Effector memory CD4-positive, alpha-beta T cell (primary cell): Measurements from ENCODE around the gene PANK4.

Experiments
- DNase-seq, 3 donors: peaks; one replicate each; pipeline ENCODE4 v3.0.0-alpha.2; 2020
- H3K27ac ChIP-seq: 2 replicates; pipeline ENCODE4 v1.7.0; 2013; ENCODE audit warnings: mild to moderate bottlenecking, low read length, moderate library complexity; ENCODE audit not compliant: insufficient read depth, poor library complexity, severe bottlenecking
- H3K27me3 ChIP-seq: replicated peaks from 2 replicates; pipeline ENCODE4 v1.7.0; 2013; ENCODE audit warnings: mild to moderate bottlenecking, low read length; ENCODE audit not compliant: insufficient read depth, control insufficient read depth, poor library complexity, severe bottlenecking
- H3K36me3 ChIP-seq: 2 replicates; pipeline ENCODE4 v1.7.0; 2013; ENCODE audit warnings: mild to moderate bottlenecking, low read length, moderate library complexity; ENCODE audit not compliant: control insufficient read depth, insufficient read depth
- H3K4me1 ChIP-seq: 2 replicates; pipeline ENCODE4 v1.7.0; 2013; ENCODE audit warnings: low read length, mild to moderate bottlenecking; ENCODE audit not compliant: control insufficient read depth, insufficient read depth, poor library complexity, severe bottlenecking
- H3K4me3 ChIP-seq: 2 replicates; pipeline ENCODE4 v1.7.0; 2013; ENCODE audit warnings: low read length, low read depth, mild to moderate bottlenecking; ENCODE audit not compliant: insufficient read depth, poor library complexity, severe bottlenecking
- H3K9me3 ChIP-seq: 2 replicates; pipeline ENCODE4 v1.7.0; 2013; ENCODE audit warnings: mild to moderate bottlenecking, low read length, moderate library complexity; ENCODE audit not compliant: control insufficient read depth

Gene PANK4

DNA sequence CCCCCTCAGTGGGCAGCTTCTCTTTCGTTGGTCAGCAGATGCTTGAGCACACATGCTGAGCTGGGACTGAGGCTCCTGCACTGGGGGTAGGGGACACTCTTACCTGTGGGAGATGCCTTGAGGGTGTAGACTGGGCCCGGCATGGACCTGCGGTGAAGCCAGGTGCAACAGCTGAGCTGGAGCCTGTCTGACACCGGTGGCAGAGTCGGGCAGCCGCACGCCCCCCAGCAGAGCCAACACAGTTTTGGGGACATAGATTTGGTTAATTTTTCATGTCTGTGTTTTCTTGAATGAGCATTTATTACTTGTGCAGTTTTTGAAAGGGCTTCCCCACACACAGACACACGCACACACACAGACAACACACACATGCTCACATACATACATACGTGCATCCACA is 9.6 kb upstream of the PANK4 start:
- DNase-seq = no peak
- H3K4me3 ChIP-seq = no peak overlapping the region
- peaks cover 4% of the 10 kb centered on the region for H3K27me3 ChIP-seq
- no peak overlapping the region for H3K27ac ChIP-seq
- no peaks in the 10 kb centered on the region for H3K36me3 ChIP-seq
- peaks cover 9% of the 10 kb centered on the region for H3K4me1 ChIP-seq
- H3K9me3 ChIP-seq = no peaks in the 10 kb centered on the region

DNA sequence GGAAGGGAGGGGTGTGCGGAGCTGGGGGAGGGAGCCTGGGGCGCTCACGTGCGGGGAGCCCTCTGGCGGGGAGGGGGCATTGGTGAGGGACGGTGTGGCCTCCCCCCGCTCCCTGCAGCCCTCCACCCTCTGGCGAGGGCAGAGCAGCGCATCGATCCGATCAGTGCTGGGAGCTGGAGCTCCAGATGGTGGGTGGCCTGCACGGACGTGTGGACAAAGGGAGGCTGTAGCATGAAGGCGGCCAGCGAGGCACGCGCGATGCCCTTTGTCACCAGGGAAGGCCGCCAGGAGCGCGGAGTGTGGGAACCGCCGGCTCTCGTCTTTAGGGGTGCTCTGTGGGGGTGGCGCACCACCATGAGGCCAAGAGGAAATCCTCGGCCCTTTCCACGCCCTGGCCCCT is 9.1 kb upstream of the PANK4 start:
- Histone ChIP-seq H3K36me3 (no peaks in the 10 kb centered on the region), H3K9me3 (no peaks in the 10 kb centered on the region), H3K27me3 (peaks cover 9% of the 10 kb centered on the region), H3K4me1 (peaks cover 11% of the 10 kb centered on the region), H3K4me3 (no peak overlapping the region), H3K27ac (no peak overlapping the region)
- no peak for DNase-seq

DNA sequence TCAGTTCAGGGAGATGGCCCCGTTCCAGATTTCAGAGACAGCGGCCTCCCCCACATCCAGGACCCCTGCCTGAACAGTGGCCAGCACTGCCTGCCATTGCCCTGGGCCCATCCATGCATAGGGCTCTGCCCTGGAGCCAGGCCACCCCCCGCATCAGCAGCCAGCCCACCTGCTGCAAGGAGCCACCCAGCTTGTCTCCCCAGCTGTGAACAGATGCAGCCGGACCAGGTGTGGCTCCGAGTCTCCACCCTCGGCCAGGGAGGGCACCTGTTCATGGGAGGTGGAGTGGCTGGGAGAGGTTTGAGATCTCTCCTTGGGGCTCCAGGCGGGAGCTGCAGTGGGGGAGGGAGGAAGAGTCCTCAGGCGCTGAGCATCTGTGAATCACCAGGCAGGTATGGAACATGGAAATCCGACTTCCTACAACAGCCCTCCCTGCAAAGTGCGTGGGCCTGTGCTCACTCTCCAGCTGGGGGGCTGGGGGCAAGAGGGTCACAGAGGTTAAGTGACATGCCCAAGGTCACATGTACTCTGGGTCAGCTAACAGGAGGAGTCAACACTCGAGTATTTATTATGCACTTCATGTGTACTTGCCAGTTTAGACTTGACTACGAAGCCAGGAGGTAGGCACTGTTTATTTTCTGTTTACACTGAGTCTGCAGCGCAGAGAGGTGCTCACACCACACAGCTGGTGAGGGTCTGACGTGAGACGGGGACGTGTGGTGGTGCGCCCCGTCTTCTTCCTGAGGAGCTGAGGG is 8.5 kb upstream of the PANK4 start:
- no peak overlapping the region for H3K4me3 ChIP-seq
- H3K36me3 ChIP-seq = no peaks in the 10 kb centered on the region
- H3K27me3 ChIP-seq = peaks cover 15% of the 10 kb centered on the region
- no peak overlapping the region for H3K27ac ChIP-seq
- H3K9me3 ChIP-seq = no peaks in the 10 kb centered on the region
- peaks cover 11% of the 10 kb centered on the region for H3K4me1 ChIP-seq
- no peak for DNase-seq

DNA sequence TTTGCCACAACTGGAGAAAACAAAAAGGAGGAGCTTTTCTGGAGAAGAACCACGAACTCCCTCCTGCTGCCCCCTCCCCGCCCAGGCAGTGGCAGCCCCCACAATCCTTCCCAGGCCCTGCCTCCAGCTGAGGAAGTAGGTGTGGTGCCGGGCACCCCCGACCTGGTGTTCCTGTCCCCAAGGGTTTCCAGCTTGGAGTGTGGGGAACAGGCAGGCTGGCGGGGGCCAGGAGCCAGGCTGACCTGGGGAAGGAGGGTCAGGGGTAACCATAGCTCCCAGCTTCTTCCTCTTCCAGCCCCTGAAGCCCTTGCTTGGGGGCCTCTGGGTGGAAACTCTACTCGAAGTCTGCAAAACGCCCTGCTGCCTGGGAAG is 7.9 kb upstream of the PANK4 start:
- Histone ChIP-seq H3K4me1 (peaks cover 13% of the 10 kb centered on the region), H3K9me3 (no peaks in the 10 kb centered on the region), H3K36me3 (no peaks in the 10 kb centered on the region), H3K4me3 (no peak overlapping the region), H3K27me3 (peaks cover 17% of the 10 kb centered on the region), H3K27ac (no peak overlapping the region)
- no peak for DNase-seq

DNA sequence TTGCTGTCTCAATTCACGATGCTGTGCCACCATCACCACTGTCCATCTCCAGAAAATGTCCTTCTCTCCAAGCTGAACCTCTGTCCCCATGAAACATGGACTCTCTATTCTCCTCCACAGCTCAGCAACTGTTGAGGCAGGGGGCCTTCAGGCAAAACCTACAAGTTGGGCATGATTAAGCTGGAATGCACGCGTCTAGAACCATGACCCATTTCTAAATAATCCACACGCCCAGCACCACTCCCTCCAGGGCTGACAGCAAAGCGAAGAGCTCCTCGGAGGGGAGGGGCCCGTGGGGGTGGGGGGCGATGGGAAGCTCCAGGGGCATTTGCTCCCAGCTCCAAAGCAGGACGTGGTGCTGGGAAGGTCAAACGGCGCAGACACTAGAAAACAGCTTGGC is 7.0 kb upstream of the PANK4 start:
- DNase-seq = no peak
- Histone ChIP-seq H3K4me1 (peaks cover 19% of the 10 kb centered on the region), H3K27ac (no peak overlapping the region)

DNA sequence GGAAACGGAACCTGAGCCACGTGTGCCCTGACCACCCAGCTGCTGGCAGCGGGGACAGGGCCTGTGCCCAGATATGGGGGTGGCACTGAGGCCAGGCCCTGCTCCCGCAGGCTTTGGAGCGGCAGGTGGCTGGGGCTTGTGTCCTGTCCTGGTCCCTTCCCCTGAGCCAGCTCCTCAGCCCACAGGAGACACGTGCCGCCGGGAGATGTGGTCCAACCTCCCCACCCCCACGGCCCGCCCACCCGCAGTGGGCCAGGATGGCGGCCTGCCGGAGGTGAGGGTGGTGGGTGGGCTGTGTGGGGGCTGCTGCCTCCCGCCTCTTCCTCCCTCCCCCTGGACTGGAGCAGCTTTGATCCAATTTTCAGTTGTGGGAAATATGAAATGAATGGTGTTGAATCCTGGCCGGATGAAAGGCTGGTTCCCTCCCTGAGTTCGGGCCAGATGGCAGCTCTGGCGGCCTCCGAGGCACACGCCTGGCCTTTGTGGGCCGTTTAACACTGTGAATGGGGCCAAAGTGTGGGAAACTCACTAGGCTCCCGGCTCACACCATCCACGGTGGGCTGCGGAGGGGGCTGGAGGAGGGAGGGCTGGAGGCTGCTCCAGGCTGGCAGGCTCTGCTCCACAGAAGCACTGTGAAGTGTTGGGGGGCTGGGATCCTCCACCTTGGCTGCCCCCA is 6.2 kb upstream of the PANK4 start:
- H3K4me3 ChIP-seq = no peak overlapping the region
- H3K27ac ChIP-seq = no peak overlapping the region
- H3K36me3 ChIP-seq = no peaks in the 10 kb centered on the region
- DNase-seq = no peak
- no peaks in the 10 kb centered on the region for H3K9me3 ChIP-seq
- peaks cover 19% of the 10 kb centered on the region for H3K4me1 ChIP-seq
- H3K27me3 ChIP-seq = peaks cover 25% of the 10 kb centered on the region

More for the DNA sequence above, 7.0 kb upstream of the PANK4 start:
- Histone ChIP-seq H3K27me3 (peaks cover 25% of the 10 kb centered on the region), H3K36me3 (no peaks in the 10 kb centered on the region), H3K9me3 (no peaks in the 10 kb centered on the region), H3K4me3 (no peak overlapping the region)

DNA sequence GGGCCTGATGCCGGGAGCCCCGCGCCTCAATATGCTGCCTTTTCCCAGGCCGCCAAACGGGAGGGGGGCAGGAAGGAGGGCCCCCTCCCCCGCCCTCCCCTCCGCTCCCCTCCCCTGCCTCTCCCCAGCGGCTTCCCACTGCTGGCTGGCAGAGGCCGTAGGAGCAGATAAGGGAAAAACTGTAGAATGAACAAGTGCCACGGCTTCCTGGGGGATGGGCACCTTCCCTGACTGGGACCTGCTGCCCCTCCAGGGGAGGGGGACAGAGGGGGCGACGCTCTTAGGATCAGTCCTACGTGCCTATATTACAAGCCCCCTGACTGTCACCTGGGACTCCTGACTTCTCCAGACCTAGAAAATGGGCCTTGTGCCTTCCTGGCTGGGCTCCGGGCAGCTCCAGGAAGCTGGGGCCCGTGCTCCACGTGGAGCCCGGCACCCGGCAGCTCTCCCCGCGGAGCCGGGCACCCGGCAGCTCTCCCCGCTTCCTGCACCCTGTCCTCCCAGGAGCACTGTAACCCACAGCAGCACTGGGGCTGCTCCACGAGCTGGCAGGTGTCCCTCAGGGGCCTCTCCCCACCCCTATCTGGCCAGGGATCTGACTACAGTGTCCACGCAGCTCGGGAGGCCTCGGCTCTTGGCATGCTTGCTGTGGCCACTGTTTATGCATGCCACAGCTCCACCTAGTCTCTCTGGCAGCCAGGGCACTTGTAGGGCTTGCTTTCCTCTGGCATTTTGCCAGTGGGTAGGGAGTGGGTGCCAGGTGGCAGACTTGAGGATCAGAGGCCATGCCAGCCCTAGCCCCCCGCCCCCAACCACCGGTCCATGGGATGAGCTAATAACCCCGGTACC is 4.3 kb upstream of the PANK4 start:
- Histone ChIP-seq H3K36me3 (no peaks in the 10 kb centered on the region), H3K27me3 (peaks cover 25% of the 10 kb centered on the region), H3K4me1 (peaks cover 30% of the 10 kb centered on the region), H3K4me3 (no peak overlapping the region), H3K27ac (no peak overlapping the region), H3K9me3 (no peaks in the 10 kb centered on the region)
- DNase-seq = no peak

DNA sequence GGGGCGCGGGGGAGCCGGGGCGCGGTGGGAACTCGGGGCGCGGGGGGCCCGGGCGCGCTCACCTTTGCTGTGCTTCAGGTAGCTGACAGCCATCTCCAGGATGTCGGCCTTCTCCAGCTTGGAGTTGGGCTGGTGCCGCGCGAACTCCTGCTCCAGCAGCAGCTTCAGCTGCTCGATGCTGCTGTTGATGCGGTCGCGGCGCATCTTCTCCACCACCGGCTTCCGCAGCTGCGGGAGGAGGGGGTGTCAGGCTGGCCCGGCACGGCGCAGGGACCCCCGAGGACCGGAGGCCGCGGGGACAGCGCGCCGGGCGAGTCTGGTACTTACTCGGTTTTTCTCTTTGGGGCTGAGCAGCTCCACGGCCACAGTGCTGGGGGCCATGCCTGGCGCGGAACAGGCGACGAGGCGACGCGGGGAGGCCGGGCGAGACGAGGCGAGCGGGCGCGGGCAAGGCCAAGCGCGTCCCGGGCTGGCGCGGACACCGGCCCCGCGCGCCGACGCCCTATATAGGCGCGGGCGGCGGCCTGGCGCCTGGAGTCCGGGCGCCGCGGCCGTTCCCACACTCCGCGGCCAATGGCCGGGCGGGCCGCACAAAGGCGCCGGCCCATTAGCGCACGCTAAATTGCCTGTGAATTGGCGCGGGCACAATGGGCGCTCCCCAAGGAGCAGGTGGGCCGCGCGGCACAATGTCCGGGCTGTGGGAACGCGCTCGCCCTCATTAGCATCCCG is 3.6 kb upstream of the PANK4 start, which contains the start of gene HES5:
Gene HES5 (minus strand): TSS at position 480 of the 729 bp plus-strand sequence. CDS start 99 bp downstream, at position 381.
- peaks cover 25% of the 10 kb centered on the region for H3K27me3 ChIP-seq
- peak within 1 kb of the TSS; percentile 18 for H3K27ac ChIP-seq
- H3K36me3 ChIP-seq = no peaks in the 10 kb centered on the region
- DNase-seq = no peak
- H3K9me3 ChIP-seq = no peaks in the 10 kb centered on the region
- peaks cover 38% of the 10 kb centered on the region for H3K4me1 ChIP-seq
- H3K4me3 ChIP-seq = peak within 1 kb of the TSS; percentile 49

DNA sequence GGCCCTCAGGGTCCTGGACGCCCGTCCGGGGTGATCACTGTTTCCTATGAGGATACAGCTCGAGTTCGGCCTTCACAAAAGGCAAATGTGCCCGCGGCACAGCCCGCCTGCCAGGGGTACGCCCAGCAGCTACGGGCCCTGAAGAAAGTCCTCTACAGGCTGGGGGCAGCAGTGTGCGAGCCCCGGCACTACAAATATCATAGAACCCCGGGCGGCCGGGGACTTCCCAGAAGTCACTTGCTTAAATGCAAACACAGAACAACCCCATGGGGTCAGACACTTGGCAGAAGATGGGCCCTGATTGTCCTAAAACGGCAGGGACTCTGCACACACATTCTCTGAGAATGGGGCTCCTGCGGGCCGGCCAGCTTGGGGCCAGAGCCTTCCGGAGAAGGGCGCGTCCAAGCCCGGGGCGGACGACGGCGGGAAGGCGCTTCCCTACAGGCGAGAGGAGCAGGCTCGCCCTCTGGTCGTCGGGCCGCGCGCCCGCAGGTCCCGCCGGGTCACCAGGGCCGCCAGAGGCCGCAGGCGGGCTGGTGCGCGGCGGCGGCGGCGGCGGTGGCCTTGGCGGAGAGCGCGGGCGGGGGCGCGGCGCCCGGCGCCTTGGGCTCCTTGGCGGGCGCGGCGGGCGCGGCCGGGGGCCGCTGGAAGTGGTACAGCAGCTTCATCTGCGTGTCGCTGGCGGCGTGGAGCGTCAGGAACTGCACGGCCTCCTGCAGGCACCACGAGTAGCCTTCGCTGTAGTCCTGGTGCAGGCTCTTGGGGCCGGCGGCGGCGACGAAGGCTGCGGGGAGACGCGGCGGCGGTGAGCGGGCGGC is 2.8 kb upstream of the PANK4 start:
- Histone ChIP-seq H3K4me1 (peaks cover 45% of the 10 kb centered on the region), H3K27ac (peak overlapping the region; percentile 18), H3K36me3 (no peaks in the 10 kb centered on the region), H3K9me3 (no peaks in the 10 kb centered on the region), H3K27me3 (peaks cover 25% of the 10 kb centered on the region), H3K4me3 (peak overlapping the region; percentile 29)
- DNase-seq = peak in 1 of 3 donors; percentile 22
